Dendritic cell treated with granulocyte-macrophage colony-stimulating factor and Interleukin-4, amounts not matched to agents 40 ng/mL and 50 ng/mL, for 4 days (primary cell): ENCODE data around the gene F2R.

Experiments used
- H3K27ac Mint-ChIP-seq: one replicate; pipeline ENCODE4 v1.8.0; 2022; ENCODE audit warnings: mild to moderate bottlenecking, mixed read lengths
- H3K27me3 Mint-ChIP-seq: one replicate; pipeline ENCODE4 v1.8.0; 2022; ENCODE audit warnings: mild to moderate bottlenecking, mixed read lengths
- H3K36me3 Mint-ChIP-seq: one replicate; pipeline ENCODE4 v1.8.0; 2022; ENCODE audit warnings: low read depth, mixed read lengths
- H3K4me1 Mint-ChIP-seq: one replicate; pipeline ENCODE4 v1.8.0; 2022; ENCODE audit warnings: low read depth, mixed read lengths
- H3K4me3 Mint-ChIP-seq: one replicate; pipeline ENCODE4 v1.8.0; 2022; ENCODE audit warnings: mild to moderate bottlenecking, moderate library complexity, mixed read lengths
- H3K9me3 Mint-ChIP-seq: one replicate; pipeline ENCODE4 v1.8.0; 2022; ENCODE audit warnings: mixed read lengths
- intact Hi-C: fragments of 100-400 bp; cut with micrococcal nuclease; formaldehyde crosslinking; loops from one replicate; pipeline ENCODE4 v1.15.0; 2022

The F2R gene

DNA sequence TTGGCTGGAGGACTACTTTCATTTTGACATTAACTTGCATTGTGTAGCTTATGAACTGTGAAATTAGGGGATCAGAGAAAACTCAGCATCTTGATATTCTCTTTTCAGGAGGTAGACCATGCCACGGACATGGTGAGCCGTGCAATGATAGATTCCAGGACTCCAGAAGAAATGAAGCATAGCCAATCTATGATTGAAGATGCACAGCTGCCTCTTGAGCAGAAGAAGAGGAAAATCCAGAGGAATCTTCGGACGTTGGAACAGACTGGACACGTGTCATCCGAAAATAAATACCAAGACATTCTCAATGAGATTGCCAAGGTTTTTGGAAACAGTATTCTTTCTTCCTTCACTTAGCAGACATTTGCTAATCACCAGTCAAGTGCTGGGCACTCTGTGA lies 20.6 kb upstream of the F2R start:
- no peaks in the 10 kb centered on the region for H3K27me3 Mint-ChIP-seq
- no peak overlapping the region for H3K27ac Mint-ChIP-seq
- H3K36me3 Mint-ChIP-seq, result peaks cover 67% of the 10 kb centered on the region
- no peak overlapping the region for H3K4me3 Mint-ChIP-seq
- no peaks in the 10 kb centered on the region for H3K4me1 Mint-ChIP-seq
- intact Hi-C loops, result no loop called here
- no peaks in the 10 kb centered on the region for H3K9me3 Mint-ChIP-seq

GRCh38 chr5:76696251-76696650 lies 19.7 kb upstream of the F2R start:
- Mint-ChIP-seq H3K9me3 (no peaks in the 10 kb centered on the region), H3K36me3 (peaks cover 70% of the 10 kb centered on the region), H3K27ac (no peak overlapping the region), H3K4me3 (no peak overlapping the region), H3K4me1 (no peaks in the 10 kb centered on the region), H3K27me3 (no peaks in the 10 kb centered on the region)
- intact Hi-C loops, result no loop called here

GRCh38 chr5:76697670-76698069 lies 18.3 kb upstream of the F2R start:
- Mint-ChIP-seq H3K4me3 (no peak overlapping the region), H3K36me3 (peaks cover 74% of the 10 kb centered on the region), H3K27ac (no peak overlapping the region), H3K9me3 (no peaks in the 10 kb centered on the region), H3K4me1 (no peaks in the 10 kb centered on the region), H3K27me3 (no peaks in the 10 kb centered on the region)
- intact Hi-C loops, result no loop called here

DNA sequence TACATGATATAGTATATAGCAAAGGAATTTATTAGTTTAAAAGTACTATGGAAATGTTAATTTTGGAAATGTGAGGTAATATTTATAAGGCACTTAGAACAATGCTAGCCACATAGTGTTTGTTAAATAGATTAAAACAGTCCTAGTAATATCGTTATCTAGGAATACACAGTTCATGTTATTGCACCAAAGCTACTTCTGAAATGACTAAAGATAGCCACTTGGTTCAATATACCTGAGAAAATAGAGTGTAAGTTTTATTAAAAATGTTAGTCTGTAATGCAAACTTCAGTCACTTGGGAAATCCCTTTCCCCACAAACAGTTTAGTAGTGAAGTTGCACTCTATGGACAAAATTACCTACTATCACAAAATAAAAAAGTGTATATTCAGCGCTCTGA lies 15.4 kb upstream of the F2R start:
- Mint-ChIP-seq H3K9me3 (no peaks in the 10 kb centered on the region), H3K27ac (no peak overlapping the region), H3K36me3 (peaks cover 61% of the 10 kb centered on the region), H3K4me1 (no peaks in the 10 kb centered on the region), H3K4me3 (no peak overlapping the region), H3K27me3 (no peaks in the 10 kb centered on the region)
- intact Hi-C loops, result no loop called here

GRCh38 chr5:76701298-76701697 lies 14.6 kb upstream of the F2R start:
- Mint-ChIP-seq H3K27ac (no peak overlapping the region), H3K9me3 (no peaks in the 10 kb centered on the region), H3K4me3 (no peak overlapping the region), H3K36me3 (peaks cover 54% of the 10 kb centered on the region), H3K27me3 (no peaks in the 10 kb centered on the region), H3K4me1 (no peaks in the 10 kb centered on the region)
- intact Hi-C loops, result no loop called here

GRCh38 chr5:76703707-76704106 lies 12.2 kb upstream of the F2R start:
- Mint-ChIP-seq H3K9me3 (no peaks in the 10 kb centered on the region), H3K4me1 (no peaks in the 10 kb centered on the region), H3K36me3 (peaks cover 51% of the 10 kb centered on the region), H3K27ac (no peak overlapping the region), H3K4me3 (no peak overlapping the region), H3K27me3 (no peaks in the 10 kb centered on the region)
- intact Hi-C loops, result no loop called here

- no peaks in the 10 kb centered on the region for H3K9me3 Mint-ChIP-seq
- H3K4me1 Mint-ChIP-seq, result no peaks in the 10 kb centered on the region
- no peaks in the 10 kb centered on the region for H3K27me3 Mint-ChIP-seq
- no peak overlapping the region for H3K27ac Mint-ChIP-seq
- intact Hi-C loops, result no loop called here
- H3K4me3 Mint-ChIP-seq, result no peak overlapping the region
- H3K36me3 Mint-ChIP-seq, result peaks cover 51% of the 10 kb centered on the region
Measured at GRCh38 chr5:76704131-76704663, 11.7 kb upstream of the F2R start.

DNA sequence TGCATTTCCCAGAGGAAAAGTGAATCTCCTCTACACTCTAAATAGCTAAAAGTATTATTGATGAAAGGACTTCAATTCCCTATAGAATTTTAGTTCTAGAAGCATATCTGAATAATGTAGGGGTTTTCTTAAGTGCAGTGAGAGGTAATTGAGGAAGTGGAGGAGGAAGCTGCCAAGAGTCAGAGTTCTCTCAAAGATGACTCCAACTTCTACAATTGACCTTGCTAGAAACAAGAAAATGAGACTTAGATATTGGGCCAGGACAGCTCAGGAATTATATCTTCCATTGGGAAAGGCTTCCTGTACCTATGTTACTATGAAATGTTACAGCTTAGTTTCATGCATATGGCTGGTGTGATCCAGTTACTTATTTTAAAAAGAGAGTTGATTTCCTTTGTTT lies 10.4 kb upstream of the F2R start:
- no peaks in the 10 kb centered on the region for H3K9me3 Mint-ChIP-seq
- intact Hi-C loops, result no loop called here
- H3K36me3 Mint-ChIP-seq, result peaks cover 42% of the 10 kb centered on the region
- H3K4me1 Mint-ChIP-seq, result no peaks in the 10 kb centered on the region
- H3K27ac Mint-ChIP-seq, result no peak overlapping the region
- no peak overlapping the region for H3K4me3 Mint-ChIP-seq
- no peaks in the 10 kb centered on the region for H3K27me3 Mint-ChIP-seq

- Mint-ChIP-seq H3K4me1 (peaks cover 4% of the 10 kb centered on the region), H3K27me3 (peaks cover 30% of the 10 kb centered on the region), H3K9me3 (no peaks in the 10 kb centered on the region), H3K36me3 (peaks cover 16% of the 10 kb centered on the region), H3K4me3 (no peak overlapping the region), H3K27ac (no peak overlapping the region)
- intact Hi-C loops, result no loop called here
Measured at GRCh38 chr5:76709762-76710161, 6.2 kb upstream of the F2R start.

GRCh38 chr5:76710991-76711390 lies 4.9 kb upstream of the F2R start:
- intact Hi-C loops, result no loop called here
- Mint-ChIP-seq H3K36me3 (peaks cover 20% of the 10 kb centered on the region), H3K4me1 (peaks cover 13% of the 10 kb centered on the region), H3K27ac (no peak overlapping the region), H3K4me3 (no peak overlapping the region), H3K9me3 (no peaks in the 10 kb centered on the region), H3K27me3 (peaks cover 41% of the 10 kb centered on the region)

DNA sequence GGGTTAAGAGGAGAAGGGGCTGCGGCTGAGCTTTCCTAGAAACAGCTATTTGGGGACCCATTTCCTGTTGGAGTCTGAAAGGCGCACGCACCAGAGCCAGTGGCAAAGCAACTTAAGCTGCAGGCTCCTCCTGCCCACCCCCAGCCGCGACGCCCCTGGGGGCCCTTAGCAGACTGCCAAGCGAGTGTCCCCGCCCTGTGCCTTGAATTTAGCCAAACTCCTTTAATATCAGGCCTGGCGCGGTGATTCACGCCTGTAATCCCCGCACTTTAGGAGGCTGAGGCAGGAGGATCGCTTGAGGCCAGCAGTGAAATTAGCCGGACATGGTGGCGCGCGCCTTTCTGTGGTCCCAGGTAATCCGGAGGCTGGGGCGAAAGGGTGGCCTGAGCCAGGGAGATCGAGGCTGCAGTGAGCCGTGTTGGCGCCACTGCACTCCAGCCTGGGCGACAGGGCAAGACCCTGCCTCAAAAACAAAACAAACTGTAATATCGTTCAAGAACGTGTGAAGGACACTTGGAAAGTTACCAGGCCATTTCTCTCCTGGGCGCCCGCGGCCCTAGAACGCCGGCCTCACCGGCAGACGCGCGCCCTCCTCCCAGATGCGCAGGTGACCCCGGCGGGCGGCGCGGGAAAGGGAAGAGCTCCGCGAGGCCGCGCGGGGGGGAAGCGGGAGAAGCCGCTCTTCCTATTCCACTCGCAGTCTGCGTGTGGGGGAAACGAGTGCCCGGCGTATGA lies 1.0 kb upstream of the F2R start:
- peaks cover 22% of the 10 kb centered on the region for H3K4me1 Mint-ChIP-seq
- peaks cover 6% of the 10 kb centered on the region for H3K36me3 Mint-ChIP-seq
- H3K9me3 Mint-ChIP-seq, result no peaks in the 10 kb centered on the region
- H3K4me3 Mint-ChIP-seq, result peak overlapping the region; percentile 88
- no peak overlapping the region for H3K27ac Mint-ChIP-seq
- intact Hi-C loops, result loop anchor here (5.0 kb wide), 1 partner anchor 57 kb away; no protein-coding TSS in a partner anchor
- H3K27me3 Mint-ChIP-seq, result peaks cover 71% of the 10 kb centered on the region

- peak overlapping the region; percentile 69 for H3K27ac Mint-ChIP-seq
- H3K9me3 Mint-ChIP-seq, result no peaks in the 10 kb centered on the region
- H3K27me3 Mint-ChIP-seq, result peaks cover 71% of the 10 kb centered on the region
- peaks cover 22% of the 10 kb centered on the region for H3K4me1 Mint-ChIP-seq
- intact Hi-C loops, result loop anchor here (5.0 kb wide), 1 partner anchor 57 kb away; no protein-coding TSS in a partner anchor
- H3K36me3 Mint-ChIP-seq, result peaks cover 6% of the 10 kb centered on the region
- H3K4me3 Mint-ChIP-seq, result peak overlapping the region; percentile 88
Measured at GRCh38 chr5:76715486-76715735, 515 bp upstream of the F2R start.

DNA sequence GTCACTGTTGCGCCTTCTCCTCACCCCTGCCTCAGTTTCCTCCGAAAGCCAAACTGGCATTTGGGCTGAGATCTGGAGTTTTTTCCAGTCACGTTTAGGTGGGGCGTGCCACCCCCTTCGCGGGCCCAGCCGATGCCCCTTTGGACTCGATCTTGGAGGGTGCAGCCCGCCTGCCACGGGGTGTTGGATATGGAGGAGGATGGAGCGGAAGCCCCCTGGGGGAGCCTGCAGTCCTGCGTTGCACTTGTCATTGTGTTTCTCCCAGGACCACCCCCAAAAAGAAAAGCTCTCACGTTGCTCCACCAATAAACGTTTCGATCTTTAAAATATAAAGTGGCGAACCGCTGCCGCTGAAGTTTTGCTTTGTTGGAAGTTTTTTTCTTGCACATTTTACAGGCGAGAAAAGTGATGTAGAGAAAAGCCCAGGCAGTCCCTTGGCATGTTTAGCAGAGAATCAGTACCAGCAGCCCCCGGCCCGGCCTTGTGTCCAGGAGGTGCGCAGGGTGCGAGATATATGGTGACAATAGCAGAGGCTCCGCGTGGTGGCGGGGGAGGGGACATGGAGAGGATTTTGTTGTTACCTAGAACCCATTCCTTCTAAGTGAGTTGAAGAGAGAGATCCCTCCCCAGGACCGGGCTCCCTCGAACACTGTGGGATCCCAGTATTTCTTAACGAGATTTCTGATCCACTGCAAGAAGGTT lies 681 bp downstream of the F2R start:
- H3K36me3 Mint-ChIP-seq, result peaks cover 6% of the 10 kb centered on the region
- intact Hi-C loops, result loop anchor here (5.0 kb wide), 1 partner anchor 56 kb away; no protein-coding TSS in a partner anchor
- H3K9me3 Mint-ChIP-seq, result no peaks in the 10 kb centered on the region
- H3K27ac Mint-ChIP-seq, result peak overlapping the region; percentile 69
- peaks cover 31% of the 10 kb centered on the region for H3K4me1 Mint-ChIP-seq
- H3K27me3 Mint-ChIP-seq, result peaks cover 70% of the 10 kb centered on the region
- H3K4me3 Mint-ChIP-seq, result peak overlapping the region; percentile 88

DNA sequence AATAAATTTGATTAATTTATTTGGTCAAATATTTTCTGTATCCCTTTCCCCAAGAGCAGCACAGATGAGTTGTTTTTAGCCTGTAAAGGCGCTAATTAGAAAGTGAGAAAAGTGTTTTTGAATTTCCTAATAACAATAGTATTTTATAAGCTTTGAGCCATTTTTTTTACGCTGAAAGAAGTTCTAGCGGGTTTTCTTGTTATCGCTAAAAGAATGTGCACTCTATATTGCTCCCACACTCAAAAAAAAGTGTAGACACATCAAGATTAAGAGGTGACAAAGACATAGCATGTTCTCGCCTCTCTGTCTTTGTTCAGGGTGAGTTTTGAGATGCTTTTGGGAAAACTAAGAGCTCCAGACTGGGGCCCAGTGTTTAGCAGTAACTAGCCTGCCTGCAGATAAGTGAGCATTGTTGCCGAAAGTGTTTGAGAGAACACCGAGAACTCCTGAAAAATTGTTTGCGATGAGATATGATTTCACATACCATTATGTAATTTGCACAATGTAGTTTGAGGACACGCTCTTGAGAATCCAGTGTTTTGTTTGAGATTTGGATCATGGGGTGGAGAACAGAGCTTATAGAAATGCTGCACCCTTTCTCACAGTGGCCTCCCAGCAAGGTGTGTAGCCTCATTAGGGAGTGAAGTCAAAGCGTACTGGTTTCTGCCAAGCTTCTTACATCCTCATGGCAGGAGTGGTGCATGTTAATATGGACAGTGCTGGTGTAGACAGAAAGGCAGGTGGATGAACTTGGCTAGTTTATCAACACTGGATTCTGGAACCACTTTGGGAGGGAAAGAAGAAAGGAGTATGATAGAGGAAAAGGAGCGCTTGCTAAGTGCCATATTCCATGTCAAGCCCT lies 1.5 kb downstream of the F2R start:
- Mint-ChIP-seq H3K27me3 (peaks cover 61% of the 10 kb centered on the region), H3K4me1 (peaks cover 31% of the 10 kb centered on the region), H3K9me3 (no peaks in the 10 kb centered on the region), H3K36me3 (peaks cover 6% of the 10 kb centered on the region), H3K4me3 (no peak overlapping the region), H3K27ac (no peak overlapping the region)
- intact Hi-C loops, result loop anchor here (5.0 kb wide), 1 partner anchor 55 kb away; no protein-coding TSS in a partner anchor
